ENCODE data around the gene PRICKLE4.

- TF ChIP-seq JUND (IDR thresholded peaks at IDR 0.05; ENCODE audit: low read length) (no peak), MAX (IDR thresholded peaks at IDR 0.05) (no peak), EZH2 (IDR thresholded peaks at IDR 0.05; ENCODE audit: low read depth, low read length, severe bottlenecking) (no peak), POLR2AphosphoS5 (IDR thresholded peaks at IDR 0.05; ENCODE audit: low read depth, low read length) (no peak)
- TF ChIP-seq, protein P1, sequence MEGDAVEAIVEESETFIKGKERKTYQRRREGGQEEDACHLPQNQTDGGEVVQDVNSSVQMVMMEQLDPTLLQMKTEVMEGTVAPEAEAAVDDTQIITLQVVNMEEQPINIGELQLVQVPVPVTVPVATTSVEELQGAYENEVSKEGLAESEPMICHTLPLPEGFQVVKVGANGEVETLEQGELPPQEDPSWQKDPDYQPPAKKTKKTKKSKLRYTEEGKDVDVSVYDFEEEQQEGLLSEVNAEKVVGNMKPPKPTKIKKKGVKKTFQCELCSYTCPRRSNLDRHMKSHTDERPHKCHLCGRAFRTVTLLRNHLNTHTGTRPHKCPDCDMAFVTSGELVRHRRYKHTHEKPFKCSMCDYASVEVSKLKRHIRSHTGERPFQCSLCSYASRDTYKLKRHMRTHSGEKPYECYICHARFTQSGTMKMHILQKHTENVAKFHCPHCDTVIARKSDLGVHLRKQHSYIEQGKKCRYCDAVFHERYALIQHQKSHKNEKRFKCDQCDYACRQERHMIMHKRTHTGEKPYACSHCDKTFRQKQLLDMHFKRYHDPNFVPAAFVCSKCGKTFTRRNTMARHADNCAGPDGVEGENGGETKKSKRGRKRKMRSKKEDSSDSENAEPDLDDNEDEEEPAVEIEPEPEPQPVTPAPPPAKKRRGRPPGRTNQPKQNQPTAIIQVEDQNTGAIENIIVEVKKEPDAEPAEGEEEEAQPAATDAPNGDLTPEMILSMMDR (IDR thresholded peaks at IDR 0.05; ENCODE audit: control extremely low read depth in 1 of 3, insufficient read depth in 1 of 3, low read depth in 1 of 3, low read length in 3 of 3): no peak
Observed at GRCh38 chr6:41732149-41732548, 48.4 kb upstream of the PRICKLE4 start.
